ENCODE results near the gene CCDC61.

- no peak for TF ChIP-seq POLR2A (IDR thresholded peaks at IDR 0.05)
- no peak for TF ChIP-seq CTCF (IDR thresholded peaks at IDR 0.05)
Observed at GRCh38 chr19:46019270-46019669, 24.0 kb downstream of the CCDC61 start.

All from Peyer's patch (tissue), 4 donors.